Memory B cell (primary cell): ENCODE results near the gene LRMDA.

Experiments used
- ATAC-seq: fragments of 150-1000 bp; cut with Tn5 transposase; 2 replicates; pipeline ENCODE4 v1.10.0; 2021; ENCODE audit warnings: low read depth, mild to moderate bottlenecking, moderate library complexity
- DNase-seq, 2 donors: peaks; one replicate each; pipeline ENCODE4 v3.0.0; 2022; ENCODE audit warnings: low spot score in 2 of 2
- H3K27ac Mint-ChIP-seq: one replicate; pipeline ENCODE4 v1.8.0; 2022; ENCODE audit warnings: mild to moderate bottlenecking, moderate library complexity, mixed read lengths
- H3K27me3 Mint-ChIP-seq: one replicate; pipeline ENCODE4 v1.8.0; 2022; ENCODE audit warnings: mixed read lengths
- H3K36me3 Mint-ChIP-seq: one replicate; pipeline ENCODE4 v1.8.0; 2022; ENCODE audit warnings: mild to moderate bottlenecking, mixed read lengths
- H3K4me1 Mint-ChIP-seq: one replicate; pipeline ENCODE4 v1.8.0; 2022; ENCODE audit warnings: mixed read lengths
- H3K4me3 Mint-ChIP-seq: one replicate; pipeline ENCODE4 v1.8.0; 2022; ENCODE audit warnings: mild to moderate bottlenecking, moderate library complexity, mixed read lengths
- H3K9me3 Mint-ChIP-seq: one replicate; pipeline ENCODE4 v1.8.0; 2022; ENCODE audit warnings: mixed read lengths

Gene LRMDA

GRCh38 chr10:75406462-75407223, 24.8 kb upstream of the LRMDA start:
- H3K4me3 Mint-ChIP-seq: no peak overlapping the region
- DNase-seq (no peak), ATAC-seq (no peak)
- no peak overlapping the region for H3K27ac Mint-ChIP-seq
- H3K27me3 Mint-ChIP-seq: peaks cover 29% of the 10 kb centered on the region
- peaks cover 4% of the 10 kb centered on the region for H3K36me3 Mint-ChIP-seq
- H3K9me3 Mint-ChIP-seq: peaks cover 2% of the 10 kb centered on the region
- peaks cover 10% of the 10 kb centered on the region for H3K4me1 Mint-ChIP-seq

GRCh38 chr10:75407224-75407712, 24.2 kb upstream of the LRMDA start:
- no peak for ATAC-seq
- Mint-ChIP-seq H3K27me3 (peaks cover 28% of the 10 kb centered on the region), H3K36me3 (peaks cover 4% of the 10 kb centered on the region), H3K27ac (no peak overlapping the region), H3K4me1 (peaks cover 10% of the 10 kb centered on the region), H3K4me3 (peak overlapping the region; percentile 47), H3K9me3 (peaks cover 2% of the 10 kb centered on the region)
- no peak for DNase-seq

GRCh38 chr10:75407713-75408508, 23.5 kb upstream of the LRMDA start:
- DNase-seq (no peak), ATAC-seq (no peak)
- Mint-ChIP-seq H3K4me3 (no peak overlapping the region), H3K9me3 (peaks cover 2% of the 10 kb centered on the region), H3K27me3 (peaks cover 28% of the 10 kb centered on the region), H3K27ac (no peak overlapping the region), H3K4me1 (peaks cover 6% of the 10 kb centered on the region), H3K36me3 (peaks cover 2% of the 10 kb centered on the region)

- Mint-ChIP-seq H3K27me3 (peaks cover 26% of the 10 kb centered on the region), H3K36me3 (peaks cover 2% of the 10 kb centered on the region), H3K4me3 (no peak overlapping the region), H3K27ac (no peak overlapping the region), H3K9me3 (peaks cover 2% of the 10 kb centered on the region), H3K4me1 (peaks cover 3% of the 10 kb centered on the region)
- DNase-seq: no peak
- ATAC-seq: no peak
These were observed 22.9 kb upstream of the LRMDA start for GRCh38 chr10:75408509-75408875.

- no peaks in the 10 kb centered on the region for H3K4me1 Mint-ChIP-seq
- DNase-seq: no peak
- H3K4me3 Mint-ChIP-seq: peak overlapping the region; percentile 71
- peaks cover 2% of the 10 kb centered on the region for H3K36me3 Mint-ChIP-seq
- ATAC-seq: peak; percentile 44
- peaks cover 2% of the 10 kb centered on the region for H3K9me3 Mint-ChIP-seq
- H3K27ac Mint-ChIP-seq: no peak overlapping the region
- H3K27me3 Mint-ChIP-seq: peaks cover 23% of the 10 kb centered on the region
These were observed 22.2 kb upstream of the LRMDA start for GRCh38 chr10:75408911-75409885.

- peaks cover 25% of the 10 kb centered on the region for H3K27me3 Mint-ChIP-seq
- H3K4me1 Mint-ChIP-seq: no peaks in the 10 kb centered on the region
- H3K36me3 Mint-ChIP-seq: peaks cover 2% of the 10 kb centered on the region
- ATAC-seq (no peak), DNase-seq (no peak)
- peaks cover 2% of the 10 kb centered on the region for H3K9me3 Mint-ChIP-seq
- H3K4me3 Mint-ChIP-seq: peak overlapping the region; percentile 65
- H3K27ac Mint-ChIP-seq: no peak overlapping the region
These were observed 21.1 kb upstream of the LRMDA start for GRCh38 chr10:75410132-75411005.

GRCh38 chr10:75414527-75414926, 16.9 kb upstream of the LRMDA start:
- no peaks in the 10 kb centered on the region for H3K36me3 Mint-ChIP-seq
- H3K27me3 Mint-ChIP-seq: peaks cover 28% of the 10 kb centered on the region
- no peaks in the 10 kb centered on the region for H3K9me3 Mint-ChIP-seq
- no peak overlapping the region for H3K4me3 Mint-ChIP-seq
- no peak overlapping the region for H3K27ac Mint-ChIP-seq
- no peaks in the 10 kb centered on the region for H3K4me1 Mint-ChIP-seq
- DNase-seq: no peak
- no peak for ATAC-seq

GRCh38 chr10:75417522-75417927, 13.9 kb upstream of the LRMDA start:
- no peaks in the 10 kb centered on the region for H3K4me1 Mint-ChIP-seq
- no peak for DNase-seq
- H3K27ac Mint-ChIP-seq: no peak overlapping the region
- H3K36me3 Mint-ChIP-seq: no peaks in the 10 kb centered on the region
- peaks cover 16% of the 10 kb centered on the region for H3K27me3 Mint-ChIP-seq
- H3K4me3 Mint-ChIP-seq: no peak overlapping the region
- H3K9me3 Mint-ChIP-seq: no peaks in the 10 kb centered on the region
- no peak for ATAC-seq

- Mint-ChIP-seq H3K36me3 (peaks cover 4% of the 10 kb centered on the region), H3K27ac (no peak overlapping the region), H3K4me3 (no peak overlapping the region), H3K4me1 (no peaks in the 10 kb centered on the region), H3K27me3 (peaks cover 19% of the 10 kb centered on the region), H3K9me3 (peaks cover 4% of the 10 kb centered on the region)
- DNase-seq: no peak
- ATAC-seq: no peak
These were observed 13.1 kb upstream of the LRMDA start for GRCh38 chr10:75418293-75418692.

GRCh38 chr10:75418712-75419111, 12.7 kb upstream of the LRMDA start:
- peaks cover 17% of the 10 kb centered on the region for H3K27me3 Mint-ChIP-seq

GRCh38 chr10:75422913-75423312, 8.5 kb upstream of the LRMDA start:
- no peak overlapping the region for H3K27ac Mint-ChIP-seq
- peaks cover 5% of the 10 kb centered on the region for H3K36me3 Mint-ChIP-seq
- ATAC-seq: no peak
- DNase-seq: no peak
- peaks cover 4% of the 10 kb centered on the region for H3K9me3 Mint-ChIP-seq
- no peaks in the 10 kb centered on the region for H3K4me1 Mint-ChIP-seq
- peaks cover 9% of the 10 kb centered on the region for H3K27me3 Mint-ChIP-seq
- H3K4me3 Mint-ChIP-seq: no peak overlapping the region

More at GRCh38 chr10:75418712-75419111, 12.7 kb upstream of the LRMDA start:
- ATAC-seq (no peak), DNase-seq (no peak)
- H3K36me3 Mint-ChIP-seq: peaks cover 5% of the 10 kb centered on the region
- no peak overlapping the region for H3K27ac Mint-ChIP-seq
- no peaks in the 10 kb centered on the region for H3K4me1 Mint-ChIP-seq
- peaks cover 4% of the 10 kb centered on the region for H3K9me3 Mint-ChIP-seq
- H3K4me3 Mint-ChIP-seq: no peak overlapping the region

- DNase-seq: no peak
- Mint-ChIP-seq H3K4me1 (no peaks in the 10 kb centered on the region), H3K4me3 (no peak overlapping the region), H3K36me3 (peaks cover 5% of the 10 kb centered on the region), H3K9me3 (peaks cover 4% of the 10 kb centered on the region), H3K27me3 (peaks cover 11% of the 10 kb centered on the region), H3K27ac (no peak overlapping the region)
- no peak for ATAC-seq
These were observed 6.9 kb upstream of the LRMDA start for GRCh38 chr10:75424571-75424970.
